Heart left ventricle (tissue), 16 donors: Measurements from ENCODE around the gene ATP23. TPM values are rescaled to one million over a fixed set of nuclear protein-coding genes. Genes with fewer than 3 reads are reported as not detected.

Source experiments
- ATAC-seq, 4 donors: fragments of 200-7000 bp; cut with Tn5 transposase; one replicate each; pipeline ENCODE4 v1.9.1; 2020 to 2022; ENCODE audit warnings: moderate library complexity in 4 of 4, mild to moderate bottlenecking in 3 of 4, moderate number of reproducible peaks in 1 of 4
- DNase-seq, 5 donors: peaks; one replicate each; pipeline ENCODE4 v3.0.0-alpha.2; 2020
- H3K27ac ChIP-seq, 12 donors: fragments of 200-600 bp; sonication (generic) in 4 of 12; one replicate each; pipeline versions ENCODE4 v1.5.0 to v1.8.0; 2016 to 2022; ENCODE audit warnings: mild to moderate bottlenecking in 2 of 12
- H3K27me3 ChIP-seq, 9 donors: fragments of 200-600 bp; sonication (generic) in 2 of 9; one replicate each; pipeline versions ENCODE4 v1.5.1 to v1.8.0; 2016 to 2022; ENCODE audit warnings: mild to moderate bottlenecking in 3 of 9
- H3K36me3 ChIP-seq, 9 donors: fragments of 200-600 bp; sonication (generic) in 2 of 9; one replicate each; pipeline versions ENCODE4 v1.5.0 to v1.8.0; 2018 to 2022; ENCODE audit warnings: mild to moderate bottlenecking in 2 of 9
- H3K4me1 ChIP-seq, 12 donors: fragments of 200-600 bp; sonication (generic) in 4 of 12; one replicate each; pipeline versions ENCODE4 v1.5.0 to v1.8.0; 2016 to 2022; ENCODE audit warnings: mild to moderate bottlenecking in 3 of 12
- H3K4me3 ChIP-seq, 12 donors: fragments of 200-600 bp; sonication (generic) in 4 of 12; one replicate each; pipeline versions ENCODE4 v1.5.0 to v1.8.0; 2017 to 2022; ENCODE audit warnings: mild to moderate bottlenecking in 9 of 12, moderate library complexity in 4 of 12
- H3K9me3 ChIP-seq, 12 donors: fragments of 200-600 bp; sonication (generic) in 4 of 12; one replicate each; pipeline versions ENCODE4 v1.5.0 to v1.8.0; 2016 to 2022; ENCODE audit warnings: mild to moderate bottlenecking in 1 of 12
- CTCF ChIP-seq, 12 donors: fragments of 200-600 bp; sonication (generic) in 4 of 12; IDR thresholded peaks; one replicate each; pipeline versions ENCODE4 v1.5.0 to v1.8.0; 2018 to 2022; ENCODE audit warnings: antibody characterized with exemption in 12 of 12, mild to moderate bottlenecking in 5 of 12
- POLR2A ChIP-seq, 2 donors: fragments of 450-650 bp; IDR thresholded peaks; one replicate each; pipeline ENCODE4 v1.6.1; 2017; ENCODE audit warnings: antibody characterized with exemption in 2 of 2, mild to moderate bottlenecking in 2 of 2, moderate library complexity in 2 of 2
- WGBS, 4 donors: extraction: QIAGEN DNeasy Blood & Tissue Kit in 2 of 4; methylation state at CpG; one replicate each; pipeline versions ENCODE4 v1.1.5 to v1.1.7; 2013 to 2018; 5-methylcytosine and 5-hydroxymethylcytosine counted together
- intact Hi-C, 10 donors: fragments of 100-400 bp; cut with DNase I; formaldehyde crosslinking; loops; one replicate each; pipeline versions ENCODE4 v1.11.1 to v1.14.2; 2022
- polyA plus RNA-seq, 2 donors: library from polyadenylated mRNA; stranded (reverse); fragments of 200-250 nt; gene quantifications; one replicate each; pipeline ENCODE4 v1.2.3, GENCODE V29; 2013
- total RNA-seq, 9 donors: library from RNA; depleted of rRNA in 2 of 9; stranded (reverse); fragments of >200 nt in 2 of 9; fragmentation: NEBNext Ultra II Directional in 3 of 9; extraction: Animal tissue kit (Norgen Biotek cat#: 25700) in 3 of 9; gene quantifications; one replicate each; pipeline versions ENCODE4 v1.1.0 to v1.2.4, GENCODE V29; 2016 to 2023
- donor health status: ischemic (EF 13 %, LVEDD 7.1; RV severe dilation, severe dysfunction).
- donor health status: healthy with polysubstance abuse.
- donor health status: DM: no; HTN: yes; CAD: no.
- donor health status: DM: no; HTN: no; CAD: no.
- donor health status: ischemic (EF 25% LVEDD 6.9; RV normal size, moderate dysfunction).
- donor health status: ischemic (EF 25% LVEDD 5.7; RV mildly dilated, moderate dysfunction).
- donor health status: healthy.
- donor health status: DM: yes; HTN: yes; CAD: no.
- donor health status: ischemic (EF 35%, LVEDD 5.7; RV mildly dilated, moderate dysfunction).
- donor health status: nonischemic (EF 11% LVEDD 7.7; RV severe dilation, severe dysfunction).
- donor health status: DM: yes; HTN: yes; CAD: no.
- donor health status: PGD.
- donor health status: ischemic (EF 29% LVEDD 5.4; RV normal size, mild dysfunction).
- donor health status: nonischemic (EF 23%, LVEDD 6.1; RV moderate dilation, normal function).

Gene ATP23
- total and polyA plus RNA-seq, 11 donors = 1.8 to 10.4 (median 6.1) TPM

DNA sequence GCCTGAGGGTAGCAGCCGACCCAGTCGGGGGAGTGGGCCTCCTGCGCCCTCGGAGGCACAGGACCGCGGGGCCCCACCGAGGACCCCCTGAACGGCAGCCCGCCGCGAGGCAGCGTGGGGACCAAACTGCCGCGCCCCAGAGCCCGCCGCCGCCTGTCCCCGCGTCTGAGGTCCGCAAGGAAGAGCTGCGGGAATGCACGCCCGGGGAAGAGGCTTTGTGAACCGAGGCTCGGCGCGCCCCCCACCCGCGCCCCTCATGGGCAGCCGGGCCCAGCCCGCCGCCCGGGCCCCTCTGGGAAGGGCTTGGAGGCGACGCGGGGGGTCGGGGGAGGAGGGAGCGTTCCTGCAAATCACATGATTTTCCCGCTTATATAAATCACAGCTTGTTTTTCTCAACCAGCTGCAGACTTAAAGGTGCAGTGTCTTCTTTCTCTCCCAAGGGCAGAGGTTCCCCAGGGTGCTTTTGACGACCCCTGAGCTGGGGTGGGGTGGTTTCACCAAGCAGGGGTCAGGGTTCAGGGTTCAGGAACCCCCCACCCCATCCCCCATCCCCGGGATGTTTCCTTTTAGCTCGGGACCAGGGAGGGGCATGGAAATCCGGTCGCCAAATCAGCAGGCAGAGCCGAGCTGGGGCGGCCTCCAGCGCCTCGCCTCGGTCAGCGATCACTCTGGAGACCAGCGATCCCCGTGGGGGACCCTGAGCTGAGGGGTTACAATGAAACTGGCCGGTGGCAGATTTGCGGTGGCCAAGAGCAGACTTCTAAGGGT lies 44.7 kb upstream of the ATP23 start:
- H3K36me3 ChIP-seq = no peaks in the 10 kb centered on the region
- H3K9me3 ChIP-seq = no peaks in the 10 kb centered on the region
- DNase-seq (peak; percentile 86 to 90 (median 88)), ATAC-seq (peak; percentile 53 to 76 (median 66))
- peaks cover 11 to 83% (median 71%) of the 10 kb centered on the region in 12 donors for H3K4me1 ChIP-seq
- TF ChIP-seq POLR2A (IDR thresholded peaks at IDR 0.05) (peak in 1 of 2 donors; percentile 74), CTCF (IDR thresholded peaks at IDR 0.05) (peak; percentile 14 to 82 (median 53))
- intact Hi-C loops = loop anchor here in 9 of 10 donors (1.0 to 5.0 kb wide), 7 partner anchors 49 to 314 kb away; partner anchors contain the start of gene CTDSP2 (in 1 of the 9)
- H3K27ac ChIP-seq = peak overlapping the region; percentile 96 to 99 (median 98)
- H3K27me3 ChIP-seq = no peaks in the 10 kb centered on the region
- H3K4me3 ChIP-seq = peak overlapping the region; percentile 44 to 77 (median 64)
- WGBS, 4 donors = 1% methylated on average over 14 to 54 of the region's 54 CpGs

DNA sequence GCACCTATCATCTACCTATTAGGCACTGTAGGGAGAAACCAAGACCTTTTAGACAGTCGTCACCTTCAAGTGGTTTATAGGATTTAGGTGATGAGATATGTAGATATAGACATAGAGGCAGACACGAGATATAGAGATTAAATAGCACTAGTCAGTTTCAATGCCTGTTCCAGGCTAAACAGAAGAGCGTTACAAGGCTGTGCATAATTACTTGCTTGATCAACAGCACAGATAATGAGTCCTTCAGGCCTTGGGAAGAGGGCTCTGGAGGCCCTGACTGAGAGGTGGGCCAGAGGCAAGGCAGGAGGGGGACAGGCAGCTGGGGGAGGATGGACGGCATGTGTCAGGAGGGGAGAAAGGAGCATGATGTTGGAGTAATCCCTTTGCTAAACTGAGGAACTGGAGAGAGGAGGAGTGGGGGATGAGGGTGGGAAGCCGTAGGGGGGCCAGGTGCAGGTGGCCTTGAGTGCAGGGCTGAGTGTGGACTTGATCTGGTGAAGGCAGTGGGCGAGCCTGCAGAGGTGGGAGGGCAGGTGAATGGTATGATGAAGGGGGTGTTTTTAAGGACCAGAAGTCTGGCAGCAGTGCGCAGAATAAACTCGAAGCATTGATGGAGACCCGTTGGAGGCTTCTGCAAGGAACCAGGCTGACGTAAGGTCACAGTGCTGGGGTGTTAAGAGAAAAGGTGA lies 43.9 kb upstream of the ATP23 start:
- Histone ChIP-seq H3K27me3 (no peaks in the 10 kb centered on the region), H3K27ac (peak overlapping the region; percentile 96 to 99 (median 98)), H3K4me1 (peaks cover 11 to 76% (median 65%) of the 10 kb centered on the region in 12 donors), H3K36me3 (no peaks in the 10 kb centered on the region), H3K9me3 (no peaks in the 10 kb centered on the region), H3K4me3 (peak overlapping the region in 10 of 12 donors; percentile 53 to 77 (median 66))
- DNase-seq (no peak), ATAC-seq (no peak)
- intact Hi-C loops = loop anchor here in 8 of 10 donors (2.0 to 5.0 kb wide), 6 partner anchors 50 to 315 kb away; partner anchors contain the start of gene CTDSP2 (in 1 of the 8)
- TF ChIP-seq POLR2A (IDR thresholded peaks at IDR 0.05) = no peak
- TF ChIP-seq CTCF (IDR thresholded peaks at IDR 0.05) = no peak
- WGBS, 4 donors = 63 to 66% (median 65%) methylated on average over 10 of the region's 10 CpGs

GRCh38 chr12:57898308-57898970 lies 42.9 kb upstream of the ATP23 start:
- no peaks in the 10 kb centered on the region for H3K9me3 ChIP-seq
- H3K27me3 ChIP-seq = no peaks in the 10 kb centered on the region
- 46 to 56% (median 48%) methylated on average over 5 of the region's 5 CpGs for WGBS, 4 donors
- no peak overlapping the region for H3K4me3 ChIP-seq
- intact Hi-C loops = loop anchor here in 3 of 10 donors (5.0 kb wide), 3 partner anchors 51 to 316 kb away; partner anchors contain the start of gene CTDSP2 (in 1 of the 3)
- TF ChIP-seq POLR2A (IDR thresholded peaks at IDR 0.05) (no peak), CTCF (IDR thresholded peaks at IDR 0.05) (no peak)
- DNase-seq (no peak), ATAC-seq (no peak)
- H3K36me3 ChIP-seq = no peaks in the 10 kb centered on the region
- peak overlapping the region in 11 of 12 donors; percentile 36 to 99 (median 97) for H3K27ac ChIP-seq
- H3K4me1 ChIP-seq = peaks cover 6 to 65% (median 55%) of the 10 kb centered on the region in 12 donors
